NCI-H82 (cell line): ENCODE results near the gene SPDYE4.

Source experiments
- DNase-seq: peaks from one replicate; lab custom pipeline; 2025; lab: John Stamatoyannopoulos, UW

Gene SPDYE4

DNA sequence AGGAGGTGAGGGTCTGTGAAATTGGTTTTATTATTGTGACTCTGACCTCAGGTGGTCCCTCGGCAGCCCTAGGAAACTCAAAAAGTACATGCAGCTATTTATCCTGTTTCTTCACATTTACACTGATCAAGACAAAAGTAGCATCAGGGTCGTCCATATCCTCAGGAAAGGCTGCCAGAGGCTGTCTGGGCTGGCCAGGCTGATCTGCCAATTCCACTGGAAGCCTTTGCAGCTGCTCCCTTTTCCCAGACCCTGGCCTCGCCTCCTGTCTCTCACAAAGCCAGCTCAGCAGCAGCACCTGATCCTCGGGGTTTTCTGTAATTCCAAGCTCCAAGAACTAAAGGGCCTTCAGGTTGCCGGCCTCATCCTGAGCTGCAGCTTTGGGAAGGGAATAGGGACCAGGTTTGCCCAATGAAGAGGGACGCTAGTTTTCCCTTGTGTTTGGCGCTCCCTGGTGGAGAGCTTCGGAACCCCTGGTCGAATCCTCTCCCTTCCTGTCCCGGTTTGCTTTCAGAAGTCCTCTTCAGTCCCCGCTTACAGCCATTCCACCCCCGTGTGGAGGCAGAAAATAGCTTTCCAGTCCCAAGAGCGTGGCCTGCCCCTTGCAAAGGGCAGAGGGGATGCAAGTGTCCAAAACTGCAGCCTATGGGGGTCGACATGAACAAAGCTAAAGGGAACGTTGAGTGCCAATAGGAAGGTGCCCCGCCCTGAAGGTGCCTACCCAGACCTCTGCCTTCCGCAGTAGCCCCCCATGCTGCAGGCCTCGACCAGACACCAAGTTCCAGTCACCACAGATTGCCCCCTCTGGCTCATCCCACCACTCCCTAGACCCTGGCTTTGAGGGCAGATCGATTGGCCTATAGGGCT, 27.4 kb upstream of the SPDYE4 start:
- DNase-seq: peak; percentile 89

DNA sequence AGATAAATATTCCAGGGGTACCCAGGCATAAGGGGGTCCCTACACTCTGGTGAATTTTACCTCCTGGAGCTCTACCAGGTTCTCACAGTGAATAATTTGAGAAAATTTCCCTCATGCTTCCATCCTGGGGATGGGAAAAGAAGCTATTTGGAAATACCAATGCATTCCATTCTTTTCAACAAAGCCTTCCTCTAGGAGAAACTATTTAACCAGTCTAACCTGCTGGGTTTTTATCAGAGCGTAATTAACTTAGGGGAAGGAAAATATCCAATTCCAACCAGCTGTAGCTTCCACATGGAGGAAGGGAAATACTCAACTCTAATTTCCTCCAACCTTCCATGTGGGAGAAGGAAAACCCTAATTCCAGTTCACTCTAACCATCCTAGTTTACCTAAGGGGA, 23.8 kb upstream of the SPDYE4 start:
- DNase-seq: no peak

DNA sequence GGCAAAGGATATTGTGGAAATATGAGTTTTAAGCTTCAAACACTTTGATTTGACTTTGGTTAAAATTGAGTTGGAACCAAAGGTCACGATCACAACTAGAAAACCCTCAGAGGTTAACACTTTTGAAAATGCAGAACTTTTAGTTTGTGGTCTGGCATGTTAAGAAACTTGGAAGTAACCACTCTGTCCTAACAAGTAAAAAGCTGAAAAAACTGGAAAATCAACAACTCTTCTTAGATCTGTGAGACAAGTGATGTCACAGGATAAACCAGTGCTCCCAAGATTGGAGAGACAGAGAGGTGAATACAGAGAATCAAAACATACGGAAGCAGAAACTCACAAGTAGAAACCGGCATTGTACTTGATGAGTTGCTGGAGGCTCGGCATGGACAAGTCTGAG, 23.4 kb upstream of the SPDYE4 start:
- DNase-seq: no peak

DNA sequence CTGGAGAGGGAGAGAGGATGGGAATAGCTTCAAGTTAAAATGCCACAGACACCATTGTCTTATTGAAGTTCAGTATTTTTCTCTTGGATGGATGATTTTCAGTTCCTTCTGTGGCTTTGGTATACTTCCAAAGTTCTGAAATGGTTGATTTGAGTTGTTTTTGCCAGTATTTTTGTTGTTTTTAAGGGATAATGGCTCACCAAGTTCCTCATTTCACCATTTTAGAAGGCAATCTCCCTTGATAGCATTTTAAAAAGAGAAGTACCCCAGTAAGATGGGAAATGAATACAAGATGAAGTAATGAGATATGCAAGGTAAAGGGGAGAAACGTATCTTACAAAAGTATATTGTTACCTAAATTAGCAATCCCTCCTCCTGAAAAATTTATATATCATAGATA, 18.5 kb upstream of the SPDYE4 start:
- no peak for DNase-seq

DNA sequence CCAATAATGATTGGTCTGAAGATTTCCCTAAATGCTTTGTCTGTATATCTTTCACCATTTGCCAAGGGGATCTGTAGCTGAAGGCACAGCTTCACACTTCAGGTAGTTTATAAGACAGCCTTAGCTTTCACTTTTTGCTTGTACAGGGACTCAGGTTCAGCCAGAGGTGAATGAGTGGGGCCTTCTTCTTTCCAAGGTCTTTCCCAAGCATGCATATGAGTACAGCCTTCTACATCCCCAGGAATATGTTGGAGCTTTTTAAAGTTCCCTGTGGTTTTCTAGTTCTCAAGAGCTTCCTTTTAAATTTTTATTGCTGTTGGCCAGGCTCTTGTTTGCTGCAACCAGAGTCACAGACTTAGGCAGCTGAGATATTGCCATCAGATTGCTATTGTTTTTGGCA, 17.9 kb upstream of the SPDYE4 start:
- DNase-seq: no peak

DNA sequence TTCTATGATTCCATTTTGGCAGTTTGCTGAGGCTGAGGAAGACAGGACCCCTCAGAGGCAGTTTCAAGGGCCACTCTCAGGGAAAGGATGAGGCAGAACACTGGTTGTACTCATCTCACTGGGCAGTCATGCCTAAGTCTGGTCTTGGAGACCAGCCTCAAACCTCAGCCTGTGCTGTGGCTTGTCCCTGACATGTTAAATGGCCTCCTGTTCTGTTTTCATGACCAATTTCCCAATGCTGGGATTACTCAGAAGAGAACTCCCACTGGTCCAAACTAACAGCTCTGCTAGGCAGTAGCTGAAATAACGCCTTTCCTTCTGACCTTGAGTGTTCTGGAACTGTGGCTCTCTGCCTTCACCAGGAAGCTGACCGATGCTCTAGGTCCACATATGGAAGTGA, 8.4 kb upstream of the SPDYE4 start:
- DNase-seq: no peak

DNA sequence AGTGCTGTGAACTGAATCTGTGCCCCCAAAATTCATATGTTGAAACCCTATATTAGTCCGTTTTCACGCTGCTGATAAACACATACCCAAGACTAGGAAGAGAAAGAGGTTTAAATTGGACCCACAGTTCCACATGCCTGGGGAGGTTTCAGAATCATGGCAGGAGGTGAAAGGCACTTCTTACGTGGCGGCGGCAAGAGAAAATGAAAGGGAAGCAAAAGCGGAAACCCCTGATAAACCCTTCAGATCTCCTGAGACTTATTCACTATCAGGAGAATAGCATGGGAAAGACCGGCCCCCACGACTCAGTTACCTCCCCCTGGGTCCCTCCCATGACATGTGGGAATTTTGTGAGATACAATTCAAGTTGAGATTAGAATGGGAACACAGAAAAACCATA, 3.7 kb upstream of the SPDYE4 start:
- no peak for DNase-seq

DNA sequence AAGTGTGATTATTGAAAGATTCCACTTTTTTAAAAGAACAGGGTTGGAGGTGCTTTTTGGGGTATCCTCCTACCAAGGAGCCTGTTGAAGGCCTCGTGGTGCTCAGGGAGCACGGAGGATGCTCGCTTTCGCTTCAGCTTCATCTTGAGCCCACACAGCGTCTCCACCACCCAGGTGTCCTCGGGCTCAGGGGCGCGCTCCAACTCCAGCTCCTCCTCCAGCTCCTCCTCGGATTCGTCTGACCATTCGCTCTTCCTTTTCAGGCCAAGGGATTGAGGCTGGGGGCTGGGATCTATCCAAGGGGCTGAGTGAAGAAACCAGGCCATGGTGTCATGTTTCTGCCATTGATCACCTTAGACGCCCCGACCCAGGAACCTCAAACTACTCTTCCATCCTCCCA, 1.2 kb downstream of the SPDYE4 start:
- DNase-seq: no peak

DNA sequence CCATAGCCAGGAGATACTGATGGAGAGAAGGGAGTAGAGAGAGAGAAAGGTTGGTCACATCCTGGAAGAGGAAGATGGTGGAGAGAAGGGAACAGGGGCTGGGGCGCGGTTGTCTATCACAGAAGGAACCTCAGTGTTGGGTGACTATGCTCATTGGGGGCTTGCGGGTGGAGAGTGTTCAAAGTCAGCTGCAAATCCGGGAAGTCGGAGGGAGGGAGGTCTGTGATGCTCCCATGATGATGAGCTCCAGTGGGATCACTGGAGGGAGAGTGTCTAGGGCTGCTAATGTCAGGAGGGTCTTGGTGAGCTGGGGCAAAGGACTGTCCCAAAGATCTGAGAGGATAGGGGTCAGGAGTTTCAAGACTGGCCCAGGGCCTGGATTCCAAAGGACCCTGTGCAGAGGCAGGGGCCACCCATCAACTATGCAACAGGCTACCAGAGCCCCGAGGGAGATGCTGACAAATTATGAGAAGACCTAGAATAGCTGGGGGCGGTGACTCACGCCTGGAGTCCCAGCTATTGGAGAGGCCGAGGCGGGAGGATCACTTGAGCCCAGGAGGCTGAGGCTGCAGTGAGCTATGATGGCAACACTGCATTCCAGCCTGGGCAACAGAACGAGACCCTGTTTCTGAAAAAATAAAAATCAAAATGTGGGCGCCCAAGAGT, 2.6 kb downstream of the SPDYE4 start:
- DNase-seq: no peak

DNA sequence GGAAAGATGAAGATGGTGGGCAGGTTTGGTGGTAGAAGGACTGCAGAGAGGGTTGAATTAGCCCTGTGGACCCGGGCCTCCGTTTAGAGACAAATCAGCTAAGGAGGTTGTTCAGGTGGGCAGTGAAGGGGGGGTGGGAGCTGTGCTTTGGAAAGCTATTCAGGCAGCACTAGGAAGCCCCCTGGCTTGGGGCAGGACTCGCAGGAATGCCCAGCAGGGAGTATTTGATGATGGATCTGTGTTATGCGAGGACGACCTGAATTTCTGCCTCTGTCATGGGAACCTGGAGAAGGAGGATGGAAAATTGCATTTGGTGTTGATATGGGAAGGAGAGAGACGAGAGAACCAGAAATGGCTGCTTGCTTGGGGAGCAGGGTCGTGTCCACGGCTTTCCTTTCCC, 3.5 kb downstream of the SPDYE4 start:
- DNase-seq: no peak

DNA sequence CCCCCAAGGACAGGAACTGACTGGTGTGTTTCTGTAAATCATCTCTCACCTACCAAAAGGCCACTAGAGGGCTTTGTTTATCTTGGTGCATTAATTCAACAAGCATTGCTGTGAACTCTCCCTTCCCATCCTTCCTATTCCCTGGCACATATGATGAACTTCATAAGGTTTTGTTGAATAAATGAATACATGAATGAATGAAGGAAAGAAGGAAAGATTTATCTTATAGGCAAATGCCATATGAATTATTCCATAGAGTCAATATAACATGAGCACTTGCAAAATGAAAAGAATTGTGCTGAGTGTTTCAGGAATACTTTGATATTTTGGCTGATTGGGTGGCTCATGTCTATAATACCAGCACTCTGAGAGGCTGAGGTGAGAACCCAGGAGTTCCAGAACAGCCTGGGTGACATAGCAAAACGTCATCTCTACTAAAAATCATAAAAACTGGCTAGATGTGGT, 4.3 kb downstream of the SPDYE4 start:
- DNase-seq: peak; percentile 65

DNA sequence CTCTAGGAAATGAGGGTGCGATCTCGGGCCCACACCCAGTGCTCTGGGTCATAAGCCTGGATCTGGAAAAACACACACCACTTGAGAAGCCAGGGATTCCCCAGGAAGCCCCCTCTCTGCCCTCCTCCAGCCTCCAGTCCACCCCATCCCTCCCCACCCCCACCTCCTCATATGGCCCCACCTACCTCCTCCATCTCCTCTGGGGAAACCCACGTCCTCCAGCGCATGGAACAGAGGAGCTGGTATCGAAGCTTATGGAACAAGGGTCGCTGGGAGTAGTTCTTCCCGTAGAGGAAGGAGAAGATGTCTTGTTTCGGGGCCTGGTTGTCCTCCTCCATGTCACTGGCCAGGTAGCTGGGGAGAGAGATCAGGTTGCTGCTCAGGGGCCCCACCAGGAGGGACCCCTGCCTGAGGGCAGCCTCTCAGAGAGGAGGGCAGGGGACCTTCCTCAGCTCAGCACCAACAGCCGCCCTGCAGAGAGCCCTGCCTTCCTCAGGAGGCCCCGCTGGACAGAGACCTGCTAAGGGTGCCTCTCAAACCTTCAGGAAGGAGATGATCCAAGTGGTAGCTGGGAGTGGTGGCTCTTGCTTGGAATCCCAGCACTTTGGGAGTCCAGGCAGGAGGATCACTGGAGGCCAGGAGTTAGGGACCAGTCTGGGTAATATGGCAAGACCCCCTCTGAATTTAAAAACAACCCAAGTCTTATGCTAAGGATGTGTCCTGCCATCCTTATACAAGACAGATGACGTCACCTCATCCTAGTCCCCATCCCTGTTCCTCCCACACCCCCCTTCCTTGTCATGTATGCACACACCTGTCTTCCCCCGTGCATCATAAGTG, 5.0 kb downstream of the SPDYE4 start:
- no peak for DNase-seq

DNA sequence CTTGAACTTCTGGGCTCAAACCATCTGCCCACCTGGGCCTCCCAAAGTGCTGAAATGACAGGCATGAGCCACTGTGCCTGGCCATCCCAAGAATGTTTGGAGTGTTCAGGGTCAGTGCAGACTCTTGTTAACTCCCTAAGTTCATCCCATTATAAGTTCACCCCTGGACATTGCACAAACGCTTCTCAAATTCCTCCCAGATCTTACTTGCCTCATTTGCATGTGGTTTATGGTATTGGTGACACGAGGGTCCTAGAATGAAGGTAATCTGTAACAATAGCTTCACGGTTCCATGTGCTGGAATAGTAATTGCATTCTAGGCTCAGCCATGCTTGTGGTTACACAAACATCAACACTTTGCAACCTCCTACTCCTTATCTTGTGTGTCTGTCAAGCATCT, 8.7 kb downstream of the SPDYE4 start:
- DNase-seq: no peak

DNA sequence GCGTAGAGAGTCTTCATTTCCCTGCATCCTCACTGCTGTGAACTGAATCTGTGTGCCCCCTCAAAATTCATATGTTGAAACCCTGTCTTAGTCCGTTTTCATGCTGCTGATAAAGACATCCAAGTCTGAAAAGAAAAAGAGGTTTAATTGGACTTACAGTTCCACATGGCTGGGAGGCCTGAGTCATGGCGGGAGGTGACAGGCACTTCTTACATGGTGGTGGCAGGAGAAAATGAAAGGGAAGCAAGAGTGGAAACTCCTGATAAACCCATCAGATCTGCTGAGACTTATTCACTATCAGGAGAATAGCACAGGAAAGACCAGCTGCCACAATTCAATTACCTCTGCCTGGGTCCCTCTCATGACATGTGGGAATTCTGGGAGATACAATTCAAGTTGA, 10.6 kb downstream of the SPDYE4 start:
- DNase-seq: no peak

DNA sequence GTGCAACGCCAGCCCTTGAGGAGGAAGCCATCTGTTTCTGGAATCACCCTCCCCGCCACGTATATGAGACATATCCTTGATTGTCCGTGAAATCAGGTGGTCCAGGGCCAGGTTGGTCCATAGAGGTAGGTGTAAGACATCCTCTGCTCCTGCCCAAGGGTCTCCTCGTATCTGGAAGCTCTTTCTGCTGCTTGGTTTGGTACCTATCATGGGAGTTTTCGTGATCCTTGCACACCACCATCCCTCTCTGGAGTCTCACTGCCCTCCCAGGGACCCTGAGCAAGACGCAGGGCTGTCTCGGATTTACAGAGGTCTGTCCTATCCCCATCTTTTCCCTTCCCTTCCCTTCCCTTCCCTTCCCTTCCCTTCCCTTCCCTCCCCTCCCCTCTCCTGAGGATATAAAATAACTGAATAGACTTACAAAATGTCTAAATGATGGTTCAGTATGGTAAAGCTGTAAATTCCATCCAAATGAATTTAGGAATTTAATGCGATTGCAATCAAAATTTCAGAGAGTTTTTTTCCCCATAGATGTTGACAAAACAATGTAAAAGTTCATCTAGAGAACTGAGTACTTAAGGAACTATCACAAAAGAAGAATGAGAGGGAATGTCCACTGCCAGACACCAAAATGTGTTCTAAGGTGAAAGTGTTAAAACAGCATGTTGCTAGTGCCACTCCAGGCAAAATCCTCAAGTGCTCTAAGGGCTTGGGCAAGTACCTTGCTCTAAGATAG, 11.7 kb downstream of the SPDYE4 start:
- DNase-seq: peak; percentile 50

DNA sequence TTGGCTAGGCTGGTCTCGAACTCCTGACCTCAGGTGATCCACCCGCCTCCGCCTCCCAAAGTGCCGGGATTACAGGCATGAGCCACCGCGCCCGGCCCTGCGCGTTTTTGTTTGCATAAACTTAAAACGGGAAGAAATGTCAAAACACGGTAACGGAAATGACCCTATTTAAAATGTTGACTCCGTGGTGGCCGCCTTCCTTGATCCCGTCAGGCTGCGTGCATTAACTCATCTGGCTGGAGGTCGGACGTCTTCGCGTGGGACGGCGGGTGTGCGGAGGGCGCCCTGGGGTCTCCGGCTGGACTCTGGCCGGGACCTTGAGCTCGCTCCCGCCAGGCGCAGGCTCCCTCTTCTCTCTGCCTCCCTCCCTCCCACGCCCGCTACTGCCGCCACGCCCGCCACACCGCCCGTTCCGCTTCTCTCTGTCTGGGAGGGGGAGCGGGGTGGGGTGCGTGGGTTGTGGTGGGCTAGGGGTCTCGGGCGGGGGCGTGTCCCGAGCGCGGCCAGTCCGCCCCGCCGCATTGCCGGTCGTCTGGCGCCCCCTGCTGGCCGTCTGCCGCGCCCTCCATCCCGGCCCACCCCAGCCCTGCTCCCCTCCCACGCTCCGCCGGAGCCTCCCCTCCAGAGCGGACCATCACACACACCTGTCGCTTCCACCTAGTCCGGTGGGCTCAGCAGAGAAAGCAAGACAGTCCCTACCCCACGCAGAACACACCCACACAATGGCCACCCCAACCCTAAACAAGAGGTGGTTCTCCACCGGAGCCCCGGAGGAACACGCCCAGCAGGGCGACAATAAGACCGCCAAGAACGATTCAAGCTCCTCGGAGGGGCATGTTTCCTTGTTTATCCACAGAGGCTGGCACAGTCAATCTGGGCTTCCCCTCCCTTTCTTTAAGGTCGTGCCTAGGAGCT, 12.5 kb downstream of the SPDYE4 start:
- peak; percentile 75 for DNase-seq

DNA sequence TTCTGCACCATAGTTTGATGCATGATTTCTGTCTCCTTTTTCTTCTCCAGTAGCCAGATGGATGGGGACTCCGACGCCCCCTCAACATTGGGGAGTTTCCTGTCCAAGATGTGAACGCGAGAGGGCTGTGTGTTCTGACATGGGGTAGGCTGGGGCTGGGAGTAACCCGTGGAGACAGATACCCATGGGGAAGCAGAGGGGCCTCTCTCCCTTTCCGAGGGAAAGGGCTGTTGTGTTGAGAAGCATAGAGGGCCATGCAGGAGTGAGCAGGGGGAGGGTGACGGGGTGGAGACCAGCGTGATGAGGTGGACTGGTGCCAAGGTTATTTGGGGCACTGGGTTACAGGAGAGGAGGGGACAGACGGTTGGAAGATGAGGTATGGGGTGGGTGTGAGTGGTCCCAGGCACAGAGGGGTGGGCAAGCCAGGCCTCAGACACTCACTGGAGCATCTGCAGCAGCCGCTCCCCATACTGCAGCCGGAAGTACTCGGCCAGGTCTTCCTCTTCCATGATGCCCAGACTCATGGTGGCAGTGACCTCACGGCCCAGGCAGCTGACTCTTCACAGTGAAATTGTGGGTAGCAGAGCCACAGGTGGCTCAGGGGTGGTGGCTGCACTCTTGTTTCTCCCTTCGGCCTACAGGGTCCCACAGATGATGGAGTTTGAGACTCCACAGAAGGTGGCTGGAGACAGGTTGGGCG, 14.1 kb downstream of the SPDYE4 start:
- no peak for DNase-seq

DNA sequence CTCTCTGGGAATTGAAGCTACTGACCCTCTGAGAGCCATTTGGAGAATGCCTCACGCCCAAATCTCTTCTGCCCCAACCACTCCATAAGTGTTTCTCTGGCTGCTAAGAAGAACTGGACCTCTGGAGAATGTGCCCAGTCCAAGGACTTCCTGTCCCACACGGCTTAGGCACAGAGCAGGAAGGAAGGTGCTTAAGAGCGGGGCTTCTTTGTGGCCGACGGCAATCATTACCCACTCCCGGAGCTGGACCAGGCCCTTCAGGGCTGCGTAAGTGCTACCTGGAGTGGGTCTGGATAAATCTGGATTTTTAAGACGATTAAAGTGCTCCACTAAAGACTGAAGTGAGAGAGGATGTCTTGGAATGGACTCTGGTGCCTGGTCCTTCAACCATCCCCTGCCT, 15.5 kb downstream of the SPDYE4 start:
- no peak for DNase-seq

DNA sequence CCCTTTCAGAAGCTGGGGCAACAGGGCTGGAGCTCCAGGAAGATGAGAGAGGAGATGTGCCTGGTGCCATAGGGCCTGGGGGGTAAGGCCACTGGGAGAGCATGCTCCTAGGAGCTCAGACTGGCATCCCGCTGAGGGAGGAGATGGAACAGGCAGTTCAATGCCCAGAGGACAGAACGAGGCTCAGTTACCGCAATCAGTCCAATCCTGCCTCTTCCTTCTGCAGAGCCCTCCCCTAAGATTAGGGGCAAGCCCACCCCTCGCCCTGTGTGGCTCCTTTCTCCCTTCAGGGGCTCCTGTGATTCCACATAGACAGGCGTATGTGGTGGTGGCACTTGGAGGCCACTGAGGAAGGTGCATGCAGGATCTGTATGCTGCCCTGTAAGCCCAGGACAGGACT, 16.1 kb downstream of the SPDYE4 start:
- DNase-seq: no peak

DNA sequence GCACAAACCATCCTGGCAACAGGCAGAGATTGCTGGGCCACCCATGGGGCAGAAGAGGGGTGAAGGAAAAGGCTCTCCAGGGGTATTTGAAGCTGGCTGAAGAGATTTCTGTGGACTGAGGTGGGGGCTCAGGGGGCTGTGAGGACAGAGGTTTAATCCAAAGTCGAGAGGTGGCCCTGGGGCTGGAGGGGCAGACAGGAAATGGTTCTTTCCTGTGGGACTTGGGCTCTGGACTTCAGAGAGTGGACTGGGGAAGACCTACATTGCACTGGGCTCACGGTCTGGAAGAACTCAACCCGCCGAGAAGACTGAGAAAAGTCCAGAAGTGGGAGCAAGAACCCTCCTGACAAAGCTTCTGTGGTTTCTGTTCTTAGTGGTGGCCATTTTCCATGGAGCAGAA, 16.6 kb downstream of the SPDYE4 start:
- no peak for DNase-seq
